K562 (cell line): ENCODE results near the gene RMI1. TPM values are rescaled to one million over a fixed set of nuclear protein-coding genes. Genes with fewer than 3 reads are reported as not detected.

Source experiments
- BACH1 ChIP-seq: fragments of 200-800 bp; sonication (Bioruptor generic); IDR thresholded peaks from 2 replicates; pipeline ENCODE4 v1.6.1; 2016; ENCODE audit warnings: missing genetic modification characterization, missing compliant biosample characterization
- BCOR ChIP-seq: fragments of 450-650 bp; IDR thresholded peaks from 2 replicates; pipeline ENCODE4 v1.6.1; 2016
- BHLHE40 ChIP-seq: IDR thresholded peaks from 2 replicates; pipeline ENCODE4 v1.6.1; 2011; ENCODE audit warnings: low read length, improper control_type of control experiment
- DIDO1 ChIP-seq: fragments of 450-650 bp; IDR thresholded peaks from 2 replicates; pipeline ENCODE4 v1.6.1; 2016; ENCODE audit warnings: low read depth, missing biosample characterization, missing genetic modification characterization
- EP300 ChIP-seq: IDR thresholded peaks from 2 replicates; pipeline ENCODE4 v1.6.1; 2012; ENCODE audit warnings: low read length, improper control_type of control experiment
- EWSR1 ChIP-seq: fragments of 450-650 bp; IDR thresholded peaks from 2 replicates; pipeline ENCODE4 v1.6.1; 2018; ENCODE audit warnings: borderline replicate concordance, mild to moderate bottlenecking, low read depth, moderate library complexity; ENCODE audit not compliant: partially characterized antibody
- GATA2 ChIP-seq: sonication (generic); formaldehyde crosslinking; IDR thresholded peaks from 2 replicates; pipeline ENCODE4 v1.4.0; 2020; ENCODE audit warnings: mild to moderate bottlenecking, missing genetic modification reagents
- GTF2F1 ChIP-seq: IDR thresholded peaks from 2 replicates; pipeline ENCODE4 v1.6.1; 2011; ENCODE audit warnings: low read depth, low read length, improper control_type of control experiment
- MAFK ChIP-seq: IDR thresholded peaks from 2 replicates; pipeline ENCODE4 v1.6.1; 2011; ENCODE audit warnings: low read length, improper control_type of control experiment
- NCOA1 ChIP-seq: fragments of 450-650 bp; IDR thresholded peaks from 2 replicates; pipeline ENCODE4 v1.6.1; 2016; ENCODE audit warnings: low read depth
- NFE2L1 ChIP-seq: fragments of 450-650 bp; IDR thresholded peaks from 2 replicates; pipeline ENCODE4 v1.6.1; 2016; ENCODE audit warnings: missing genetic modification characterization, low read depth, mild to moderate bottlenecking, missing compliant biosample characterization, moderate library complexity, borderline replicate concordance
- NFYB ChIP-seq: IDR thresholded peaks from 2 replicates; pipeline ENCODE4 v1.6.1; 2011; ENCODE audit warnings: mild to moderate bottlenecking, moderate library complexity; ENCODE audit not compliant: insufficient read length; ENCODE audit errors: extremely low read depth
- NUFIP1 ChIP-seq: fragments of 450-650 bp; IDR thresholded peaks from 2 replicates; pipeline ENCODE4 v1.6.1; 2018; ENCODE audit not compliant: partially characterized antibody
- POU5F1 ChIP-seq: fragments of 150-350 bp; IDR thresholded peaks from 2 replicates; pipeline ENCODE4 v1.6.1; 2014; ENCODE audit warnings: borderline replicate concordance, low read length, low read depth, mild to moderate bottlenecking; ENCODE audit not compliant: partially characterized antibody
- PPARD ChIP-seq: fragments of 250-450 bp; sonication (Bioruptor Pico); IDR thresholded peaks from 2 replicates; pipeline ENCODE4 v1.8.0; 2022; ENCODE audit warnings: inconsistent platforms, mild to moderate bottlenecking, moderate library complexity
- RBM39 ChIP-seq: fragments of 200-400 bp; formaldehyde crosslinking; optimal IDR thresholded peaks from 2 replicates; pipeline ENCODE3; 2018; ENCODE audit warnings: low read depth, low read length
- SETDB1 ChIP-seq: IDR thresholded peaks from one replicate; pipeline ENCODE4 v1.6.1; 2012; ENCODE audit warnings: low read length, control low read depth, inconsistent platforms
- SNIP1 ChIP-seq: fragments of 450-650 bp; IDR thresholded peaks from 2 replicates; pipeline ENCODE4 v1.7.1; 2017; ENCODE audit warnings: low read depth, mild to moderate bottlenecking
- XRCC3 ChIP-seq: fragments of 450-650 bp; IDR thresholded peaks from 2 replicates; pipeline ENCODE4 v1.6.1; 2017; ENCODE audit warnings: mild to moderate bottlenecking, moderate library complexity
- XRCC4 ChIP-seq: IDR thresholded peaks from one replicate; pipeline ENCODE4 v1.6.1; 2011; ENCODE audit not compliant: insufficient read depth, insufficient read length; ENCODE audit errors: extremely low read depth
- ZBTB7A ChIP-seq: IDR thresholded peaks from 2 replicates; pipeline ENCODE4 v1.6.1; 2011; ENCODE audit warnings: low read depth, mild to moderate bottlenecking, low read length, moderate library complexity, borderline replicate concordance; ENCODE audit not compliant: control insufficient read depth
- ZKSCAN8 ChIP-seq: fragments of 200-800 bp; sonication (Bioruptor generic); IDR thresholded peaks from 2 replicates; pipeline ENCODE4 v1.6.1; 2016; ENCODE audit warnings: missing genetic modification characterization, missing compliant biosample characterization
- ZNF124 ChIP-seq: sonication (generic); formaldehyde crosslinking; IDR thresholded peaks from 2 replicates; pipeline ENCODE4 v1.8.1; 2022; ENCODE audit warnings: missing genetic modification reagents
- ZNF197 ChIP-seq: fragments of 200-800 bp; sonication (Bioruptor generic); IDR thresholded peaks from 2 replicates; pipeline ENCODE4 v1.6.1; 2016; ENCODE audit warnings: low read depth, missing genetic modification characterization, missing compliant biosample characterization
- ZNF77 ChIP-seq: fragments of 250-450 bp; sonication (Bioruptor Pico); IDR thresholded peaks from 2 replicates; pipeline ENCODE4 v1.5.0; 2020
- polyA plus RNA-seq, 8 experiments: library from polyadenylated mRNA; depleted of rRNA in 4 of 8; stranded (reverse) in 5 of 8; unstranded in 3 of 8; fragments of >200 nt; fragmentation: Nextera tagmentation in 2 of 8; fragmentation: Illumina TruSeq in 1 of 8; extraction: Ambion mirVana in 2 of 8; extraction: Trizol in 1 of 8; gene quantifications; 2 replicates each; pipeline versions ENCODE4 v1.2.1 to v1.2.3, GENCODE V29; 2011 to 2014; ENCODE audit warnings: inconsistent platforms in 1 of 8, missing spikeins in 1 of 8
- total RNA-seq, 7 experiments: library from RNA; depleted of rRNA in 6 of 7; stranded (reverse); fragments of >200 nt in 6 of 7; fragmentation: Illumina TruSeq in 2 of 7; extraction: Trizol in 2 of 7; gene quantifications; 2 replicates each; pipeline versions ENCODE4 v1.2.1 to v1.2.3, GENCODE V29; 2011 to 2021; ENCODE audit warnings: low replicate concordance in 1 of 7
- TF ChIP-seq, protein P1 (sequence below): fragments of 250-450 bp; sonication (Bioruptor Pico); IDR thresholded peaks from 2 replicates; pipeline ENCODE4 v1.4.0; 2020; ENCODE audit warnings: mild to moderate bottlenecking, moderate library complexity, borderline replicate concordance
- TF ChIP-seq, protein P2 (sequence below): fragments of 250-450 bp; sonication (Bioruptor Pico); IDR thresholded peaks from 2 replicates; pipeline ENCODE4 v1.4.0; 2020
- TF ChIP-seq, protein P3 (sequence below): fragments of 250-450 bp; sonication (Bioruptor Pico); IDR thresholded peaks from 2 replicates; pipeline ENCODE4 v1.5.0; 2021

RMI1 gene
- total and polyA plus RNA-seq, 9 of the 15 experiments (the other 6 are each of a cell fraction or from before 2014, with no cell fraction given) = 3.0 to 17.4 (median 10.6) TPM

GRCh38 chr9:83979812-83980394 lies 702 bp upstream of the RMI1 start, which contains the start of gene HNRNPK (continued):
- TF ChIP-seq MAFK (no peak), EP300 (no peak), RBM39 (peak; percentile 35), ZBTB7A (no peak), GTF2F1 (no peak), ZNF124 (CRISPR knock-in tag) (no peak), POU5F1 (no peak), ZNF197 (CRISPR knock-in tag) (no peak), GATA2 (CRISPR knock-in tag) (no peak), DIDO1 (tag) (no peak), EWSR1 (no peak), BCOR (no peak), BHLHE40 (no peak), PPARD (CRISPR knock-in tag) (no peak), SNIP1 (no peak), NFE2L1 (tag) (no peak), ZNF77 (CRISPR knock-in tag) (no peak), XRCC3 (no peak), BACH1 (tag) (no peak), SETDB1 (no peak), NCOA1 (no peak), ZKSCAN8 (CRISPR knock-in tag) (no peak), XRCC4 (no peak), NFYB (peak; percentile 94), NUFIP1 (no peak)
- TF ChIP-seq, protein P1, sequence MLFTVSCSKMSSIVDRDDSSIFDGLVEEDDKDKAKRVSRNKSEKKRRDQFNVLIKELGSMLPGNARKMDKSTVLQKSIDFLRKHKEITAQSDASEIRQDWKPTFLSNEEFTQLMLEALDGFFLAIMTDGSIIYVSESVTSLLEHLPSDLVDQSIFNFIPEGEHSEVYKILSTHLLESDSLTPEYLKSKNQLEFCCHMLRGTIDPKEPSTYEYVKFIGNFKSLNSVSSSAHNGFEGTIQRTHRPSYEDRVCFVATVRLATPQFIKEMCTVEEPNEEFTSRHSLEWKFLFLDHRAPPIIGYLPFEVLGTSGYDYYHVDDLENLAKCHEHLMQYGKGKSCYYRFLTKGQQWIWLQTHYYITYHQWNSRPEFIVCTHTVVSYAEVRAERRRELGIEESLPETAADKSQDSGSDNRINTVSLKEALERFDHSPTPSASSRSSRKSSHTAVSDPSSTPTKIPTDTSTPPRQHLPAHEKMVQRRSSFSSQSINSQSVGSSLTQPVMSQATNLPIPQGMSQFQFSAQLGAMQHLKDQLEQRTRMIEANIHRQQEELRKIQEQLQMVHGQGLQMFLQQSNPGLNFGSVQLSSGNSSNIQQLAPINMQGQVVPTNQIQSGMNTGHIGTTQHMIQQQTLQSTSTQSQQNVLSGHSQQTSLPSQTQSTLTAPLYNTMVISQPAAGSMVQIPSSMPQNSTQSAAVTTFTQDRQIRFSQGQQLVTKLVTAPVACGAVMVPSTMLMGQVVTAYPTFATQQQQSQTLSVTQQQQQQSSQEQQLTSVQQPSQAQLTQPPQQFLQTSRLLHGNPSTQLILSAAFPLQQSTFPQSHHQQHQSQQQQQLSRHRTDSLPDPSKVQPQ (CRISPR knock-in tag) = no peak
- TF ChIP-seq, protein P2, sequence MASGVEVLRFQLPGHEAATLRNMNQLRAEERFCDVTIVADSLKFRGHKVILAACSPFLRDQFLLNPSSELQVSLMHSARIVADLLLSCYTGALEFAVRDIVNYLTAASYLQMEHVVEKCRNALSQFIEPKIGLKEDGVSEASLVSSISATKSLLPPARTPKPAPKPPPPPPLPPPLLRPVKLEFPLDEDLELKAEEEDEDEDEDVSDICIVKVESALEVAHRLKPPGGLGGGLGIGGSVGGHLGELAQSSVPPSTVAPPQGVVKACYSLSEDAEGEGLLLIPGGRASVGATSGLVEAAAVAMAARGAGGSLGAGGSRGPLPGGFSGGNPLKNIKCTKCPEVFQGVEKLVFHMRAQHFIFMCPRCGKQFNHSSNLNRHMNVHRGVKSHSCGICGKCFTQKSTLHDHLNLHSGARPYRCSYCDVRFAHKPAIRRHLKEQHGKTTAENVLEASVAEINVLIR = peak; percentile 58; the same call in 1 of the 2 replicates
- TF ChIP-seq, protein P3, sequence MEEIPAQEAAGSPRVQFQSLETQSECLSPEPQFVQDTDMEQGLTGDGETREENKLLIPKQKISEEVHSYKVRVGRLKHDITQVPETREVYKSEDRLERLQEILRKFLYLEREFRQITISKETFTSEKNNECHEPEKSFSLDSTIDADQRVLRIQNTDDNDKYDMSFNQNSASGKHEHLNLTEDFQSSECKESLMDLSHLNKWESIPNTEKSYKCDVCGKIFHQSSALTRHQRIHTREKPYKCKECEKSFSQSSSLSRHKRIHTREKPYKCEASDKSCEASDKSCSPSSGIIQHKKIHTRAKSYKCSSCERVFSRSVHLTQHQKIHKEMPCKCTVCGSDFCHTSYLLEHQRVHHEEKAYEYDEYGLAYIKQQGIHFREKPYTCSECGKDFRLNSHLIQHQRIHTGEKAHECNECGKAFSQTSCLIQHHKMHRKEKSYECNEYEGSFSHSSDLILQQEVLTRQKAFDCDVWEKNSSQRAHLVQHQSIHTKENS (CRISPR knock-in tag) = no peak
